SK-N-MC (cell line): ENCODE results near the gene ITGA8.

Source experiments
- EZH2 ChIP-seq: fragments of 200-600 bp; sonication (generic); IDR thresholded peaks from one replicate; pipeline ENCODE4 v1.6.1; 2017; ENCODE audit warnings: antibody characterized with exemption
- POLR2AphosphoS5 ChIP-seq: IDR thresholded peaks from 2 replicates; pipeline ENCODE4 v1.6.1; 2012; ENCODE audit warnings: mild to moderate bottlenecking, low read depth, low read length, borderline replicate concordance

DNA sequence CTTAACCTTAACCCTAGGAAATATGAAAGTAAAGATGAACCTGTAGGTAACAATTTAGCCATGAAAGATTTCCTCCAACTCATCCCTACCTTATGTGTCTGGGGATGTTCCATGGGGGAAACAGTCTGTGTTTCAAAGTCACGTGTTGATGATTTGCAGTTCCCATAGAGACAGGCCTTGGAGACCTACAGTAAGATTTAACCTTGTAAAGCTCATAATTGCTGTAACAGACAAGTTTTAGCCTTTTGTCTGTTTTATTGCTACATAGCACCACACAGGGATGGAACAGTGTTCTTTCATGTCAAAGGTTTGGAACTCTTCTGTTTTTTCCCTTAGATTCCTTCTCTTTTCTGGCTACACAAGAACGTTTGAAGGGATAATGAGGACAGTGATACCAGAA lies 35.2 kb upstream of the ITGA8 start:
- no peak for TF ChIP-seq EZH2
- no peak for TF ChIP-seq POLR2AphosphoS5
